HPDE6-E6E7 (cell line): Measurements from ENCODE around the gene NET1.
A peak's percentile ranks its signal among the peaks of the same experiment; 100 is the strongest.

ENCODE experiments used
- DNase-seq: peaks from one replicate; pipeline ENCODE4 v3.0.0; 2011; ENCODE audit warnings: missing footprints; ENCODE audit errors: extremely low spot score

Gene NET1

GRCh38 chr10:5442065-5442989 lies 30.0 kb downstream of the NET1 start:
- no peak for DNase-seq

- DNase-seq: no peak
Observed at GRCh38 chr10:5442990-5443370, 30.6 kb downstream of the NET1 start.

- DNase-seq: no peak
Observed at GRCh38 chr10:5443429-5443828, 31.1 kb downstream of the NET1 start.

GRCh38 chr10:5445006-5445405 lies 32.6 kb downstream of the NET1 start:
- no peak for DNase-seq

- DNase-seq: peak; percentile 42
Observed at GRCh38 chr10:5446390-5446926, 34.1 kb downstream of the NET1 start.

GRCh38 chr10:5447056-5447455 lies 34.7 kb downstream of the NET1 start:
- DNase-seq: no peak

- no peak for DNase-seq
Observed at GRCh38 chr10:5447611-5448071, 35.3 kb downstream of the NET1 start.

GRCh38 chr10:5448333-5449001 lies 36.1 kb downstream of the NET1 start:
- DNase-seq: no peak

- DNase-seq: no peak
Observed at GRCh38 chr10:5449227-5449626, 36.9 kb downstream of the NET1 start.

GRCh38 chr10:5449823-5450222 lies 37.5 kb downstream of the NET1 start:
- no peak for DNase-seq

- DNase-seq: no peak
Observed at GRCh38 chr10:5450605-5451384, 38.4 kb downstream of the NET1 start.

GRCh38 chr10:5453749-5454489 lies 41.6 kb downstream of the NET1 start:
- no peak for DNase-seq

- DNase-seq: no peak
Observed at GRCh38 chr10:5456563-5456962, 44.2 kb downstream of the NET1 start.

- DNase-seq: no peak
Observed at GRCh38 chr10:5457741-5458140, 45.4 kb downstream of the NET1 start.

- no peak for DNase-seq
Observed at GRCh38 chr10:5458425-5458824, 46.1 kb downstream of the NET1 start.

GRCh38 chr10:5458949-5459747 lies 46.8 kb downstream of the NET1 start:
- DNase-seq: no peak

GRCh38 chr10:5460468-5461202 lies 48.3 kb downstream of the NET1 start:
- no peak for DNase-seq

- no peak for DNase-seq
Observed at GRCh38 chr10:5461203-5461588, 48.8 kb downstream of the NET1 start.

- no peak for DNase-seq
Observed at GRCh38 chr10:5461914-5462840, 49.8 kb downstream of the NET1 start.
